AG04450 (cell line): ENCODE data around the gene SLC12A4. TPM values are rescaled to one million over a fixed set of nuclear protein-coding genes. Genes with fewer than 3 reads are reported as not detected.

Experiments
- CTCF ChIA-PET: fragments of 300-600, 350-600 bp; formaldehyde crosslinking; extraction: SDS; loops from one replicate; lab custom pipeline; 2022; ENCODE audit warnings: antibody characterized with exemption, inconsistent platforms; lab: Charles Lee
- POLR2A ChIA-PET: fragments of 350-600 bp; formaldehyde crosslinking; extraction: SDS; loops from one replicate; lab custom pipeline; 2021; ENCODE audit warnings: antibody characterized with exemption, inconsistent platforms; lab: Yijun Ruan, JAX
- DNase-seq: peaks from one replicate; pipeline ENCODE4 v3.0.0-alpha.2; 2011; ENCODE audit warnings: low read depth, low spot score
- H3K27ac ChIP-seq: one replicate; pipeline ENCODE4 v1.5.1; 2012; ENCODE audit warnings: low read depth, low read length, control low read depth
- H3K27me3 ChIP-seq: one replicate; pipeline ENCODE4 v1.6.0; 2012; ENCODE audit warnings: low read length; ENCODE audit not compliant: control insufficient read depth, insufficient read depth
- H3K4me3 ChIP-seq: 2 replicates; pipeline ENCODE4 v1.5.1; 2011; ENCODE audit warnings: mild to moderate bottlenecking, low read depth, low read length, control low read depth
- H3K9me3 ChIP-seq: 2 replicates; pipeline ENCODE4 v1.5.1; 2012; ENCODE audit warnings: low read length; ENCODE audit not compliant: control insufficient read depth, insufficient read depth
- polyA plus RNA-seq: library from polyadenylated mRNA; depleted of rRNA; stranded (reverse); fragments of >200 nt; gene quantifications from 2 replicates; pipeline ENCODE4 v1.2.3, GENCODE V29; 2011
- TF ChIP-seq, protein P1 (sequence below): IDR thresholded peaks from 2 replicates; pipeline ENCODE4 v1.5.1; 2011; ENCODE audit warnings: low read depth, low read length, control low read depth, inconsistent platforms

SLC12A4 gene
- polyA plus RNA-seq, 1 experiment, result 48.1 TPM

DNA sequence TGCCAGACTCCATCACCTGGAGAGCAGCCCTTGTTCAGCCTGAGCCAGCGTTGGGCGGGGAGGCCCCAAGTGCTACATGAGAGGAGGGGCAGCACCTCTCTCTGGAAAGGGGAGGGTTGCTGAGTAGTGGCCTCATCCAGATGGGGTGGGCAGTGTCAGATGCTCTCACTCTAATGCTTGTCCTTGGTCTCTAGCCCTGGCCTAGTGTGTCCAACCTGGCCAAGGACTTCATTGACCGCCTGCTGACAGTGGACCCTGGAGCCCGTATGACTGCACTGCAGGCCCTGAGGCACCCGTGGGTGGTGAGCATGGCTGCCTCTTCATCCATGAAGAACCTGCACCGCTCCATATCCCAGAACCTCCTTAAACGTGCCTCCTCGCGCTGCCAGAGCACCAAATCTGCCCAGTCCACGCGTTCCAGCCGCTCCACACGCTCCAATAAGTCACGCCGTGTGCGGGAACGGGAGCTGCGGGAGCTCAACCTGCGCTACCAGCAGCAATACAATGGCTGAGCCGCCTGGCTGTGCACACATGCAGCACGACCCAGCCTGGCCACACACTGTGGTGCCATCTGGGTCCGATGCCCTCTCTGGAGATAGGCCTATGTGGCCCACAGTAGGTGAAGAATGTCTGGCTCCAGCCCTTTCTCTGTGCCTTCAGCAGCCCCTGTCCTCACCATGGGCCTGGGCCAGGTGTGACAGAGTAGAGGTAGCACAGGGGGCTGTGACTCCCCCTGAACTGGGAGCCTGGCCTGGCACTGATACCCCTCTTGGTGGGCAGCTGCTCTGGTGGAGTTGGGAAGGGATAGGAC is 41.1 kb downstream of the SLC12A4 start:
- POLR2A ChIA-PET, result no interaction called here
- TF ChIP-seq, protein P1, sequence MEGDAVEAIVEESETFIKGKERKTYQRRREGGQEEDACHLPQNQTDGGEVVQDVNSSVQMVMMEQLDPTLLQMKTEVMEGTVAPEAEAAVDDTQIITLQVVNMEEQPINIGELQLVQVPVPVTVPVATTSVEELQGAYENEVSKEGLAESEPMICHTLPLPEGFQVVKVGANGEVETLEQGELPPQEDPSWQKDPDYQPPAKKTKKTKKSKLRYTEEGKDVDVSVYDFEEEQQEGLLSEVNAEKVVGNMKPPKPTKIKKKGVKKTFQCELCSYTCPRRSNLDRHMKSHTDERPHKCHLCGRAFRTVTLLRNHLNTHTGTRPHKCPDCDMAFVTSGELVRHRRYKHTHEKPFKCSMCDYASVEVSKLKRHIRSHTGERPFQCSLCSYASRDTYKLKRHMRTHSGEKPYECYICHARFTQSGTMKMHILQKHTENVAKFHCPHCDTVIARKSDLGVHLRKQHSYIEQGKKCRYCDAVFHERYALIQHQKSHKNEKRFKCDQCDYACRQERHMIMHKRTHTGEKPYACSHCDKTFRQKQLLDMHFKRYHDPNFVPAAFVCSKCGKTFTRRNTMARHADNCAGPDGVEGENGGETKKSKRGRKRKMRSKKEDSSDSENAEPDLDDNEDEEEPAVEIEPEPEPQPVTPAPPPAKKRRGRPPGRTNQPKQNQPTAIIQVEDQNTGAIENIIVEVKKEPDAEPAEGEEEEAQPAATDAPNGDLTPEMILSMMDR, result no peak
- CTCF ChIA-PET, result interaction anchor here (1.5 to 2.6 kb wide), 2 partner anchors 44 to 406 kb away, joined by 6 to 14 read pairs; partner anchors contain the start of gene NRN1L
- Histone ChIP-seq H3K27me3 (no peaks in the 10 kb centered on the region), H3K4me3 (no peak overlapping the region), H3K9me3 (no peaks in the 10 kb centered on the region), H3K27ac (no peak overlapping the region)
- no peak for DNase-seq

GRCh38 chr16:67926181-67926750 is 42.2 kb downstream of the SLC12A4 start:
- POLR2A ChIA-PET, result interaction anchor here (0.6 to 0.7 kb wide), 2 partner anchors 20 to 147 kb away, joined by 3 to 4 read pairs; no protein-coding TSS in a partner anchor
- Histone ChIP-seq H3K9me3 (no peaks in the 10 kb centered on the region), H3K27me3 (no peaks in the 10 kb centered on the region), H3K4me3 (no peak overlapping the region), H3K27ac (peak overlapping the region; percentile 11)
- TF ChIP-seq, protein P1, result 0 out of 2 replicates have a peak, but pooled peaks have one; percentile 7
- DNase-seq, result no peak
- CTCF ChIA-PET, result interaction anchor here (0.5 to 2.8 kb wide), 4 partner anchors 42 to 405 kb away, joined by 3 to 12 read pairs (median 6); partner anchors contain the start of gene NRN1L

DNA sequence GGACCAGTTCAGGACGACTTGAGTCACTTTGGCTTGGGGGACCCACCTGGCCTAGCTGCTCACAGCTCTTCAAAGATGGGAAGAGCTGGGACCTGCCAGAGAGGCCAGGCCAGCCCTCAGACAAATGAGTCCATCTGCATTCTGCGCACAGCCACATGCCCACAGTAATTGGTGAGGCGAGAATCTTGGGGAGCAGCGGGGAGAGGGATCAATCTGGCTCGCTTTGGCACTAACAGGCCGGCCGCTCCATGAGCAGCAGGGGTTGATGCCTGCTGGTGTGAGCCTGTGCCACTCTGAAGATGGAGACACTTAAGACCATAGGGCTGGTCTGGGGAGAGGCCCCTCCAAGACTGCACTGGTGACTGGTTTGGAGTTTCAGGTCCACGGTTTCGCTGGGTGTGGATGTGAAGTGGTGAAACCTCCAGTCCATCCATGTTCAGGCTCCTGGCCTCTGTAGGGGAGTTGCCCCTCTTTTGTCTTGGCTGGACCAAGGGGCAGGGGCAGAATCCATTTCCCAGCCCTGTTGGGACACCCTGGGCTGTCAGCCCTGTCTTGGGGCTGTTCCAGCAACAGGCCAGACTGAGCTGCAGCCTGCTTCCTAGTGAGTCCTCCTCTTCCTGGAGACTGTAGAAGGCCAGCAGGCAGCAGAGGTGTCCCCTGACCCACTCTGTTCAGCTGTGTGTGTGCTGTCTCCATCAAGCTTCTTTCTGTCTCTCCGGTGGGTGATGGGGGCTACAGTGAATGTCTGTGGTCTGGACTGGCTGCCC is 44.1 kb downstream of the SLC12A4 start:
- TF ChIP-seq, protein P1, result no peak
- POLR2A ChIA-PET, result interaction anchor here (0.7 kb wide), 1 partner anchor 252 kb away, joined by 5 read pairs; no protein-coding TSS in a partner anchor
- H3K9me3 ChIP-seq, result no peaks in the 10 kb centered on the region
- H3K4me3 ChIP-seq, result no peak overlapping the region
- CTCF ChIA-PET, result interaction anchor here (0.9 to 2.8 kb wide), 2 partner anchors 40 to 92 kb away, joined by 3 to 12 read pairs; partner anchors contain the start of gene NRN1L
- no peaks in the 10 kb centered on the region for H3K27me3 ChIP-seq
- no peak for DNase-seq
- H3K27ac ChIP-seq, result no peak overlapping the region

GRCh38 chr16:67923414-67924116 is 44.9 kb downstream of the SLC12A4 start:
- Histone ChIP-seq H3K27ac (no peak overlapping the region), H3K27me3 (no peaks in the 10 kb centered on the region), H3K4me3 (no peak overlapping the region), H3K9me3 (no peaks in the 10 kb centered on the region)
- CTCF ChIA-PET, result interaction anchor here (2.8 kb wide), 1 partner anchor 40 kb away, joined by 12 read pairs; the partner anchor contains the start of gene NRN1L
- POLR2A ChIA-PET, result no interaction called here
- TF ChIP-seq, protein P1, result no peak
- no peak for DNase-seq
